Transverse colon (tissue), 3 donors: ENCODE results near the gene POTEM.
"Not testable (repeated sequence)": the region's sequence is repeated elsewhere in the genome, so short reads cannot be mapped to it uniquely, and the experiment has no call there.

Experiments used
- CTCF ChIP-seq, 5 experiments: fragments of 200-600 bp in 3 of 5; fragments of 450-650 bp in 2 of 5; sonication (generic) in 3 of 5; IDR thresholded peaks; 1 replicate in 2 of 5; 2 replicates in 3 of 5; pipeline ENCODE4 v1.5.1; 2016 to 2017; ENCODE audit warnings: antibody characterized with exemption in 5 of 5, inconsistent platforms in 3 of 5, mild to moderate bottlenecking in 2 of 5, moderate library complexity in 1 of 5
- POLR2A ChIP-seq: fragments of 450-650 bp; IDR thresholded peaks from one replicate; pipeline ENCODE4 v1.6.1; 2016; ENCODE audit warnings: antibody characterized with exemption, mild to moderate bottlenecking, moderate library complexity

GRCh38 chr14:19015185-19015584 lies 48.0 kb downstream of the POTEM start:
- TF ChIP-seq CTCF (IDR thresholded peaks at IDR 0.05); POLR2A: not testable (repeated sequence)
